Peyer's patch (tissue), 4 donors: Measurements from ENCODE around the gene COL11A2.

Experiments used
- POLR2A ChIP-seq, 2 donors: fragments of 450-650 bp; IDR thresholded peaks; one replicate each; pipeline ENCODE4 v1.5.1; 2017; ENCODE audit warnings: antibody characterized with exemption in 2 of 2, mild to moderate bottlenecking in 2 of 2, moderate library complexity in 2 of 2
- TF ChIP-seq, protein P1 (sequence below), 6 experiments: fragments of 450-650 bp in 4 of 6; fragments of 200-600 bp in 2 of 6; sonication (generic) in 1 of 6; IDR thresholded peaks; one replicate each; pipeline ENCODE4 v1.5.1; 2017 to 2019; ENCODE audit warnings: antibody characterized with exemption in 6 of 6, mild to moderate bottlenecking in 3 of 6, moderate library complexity in 1 of 6

DNA sequence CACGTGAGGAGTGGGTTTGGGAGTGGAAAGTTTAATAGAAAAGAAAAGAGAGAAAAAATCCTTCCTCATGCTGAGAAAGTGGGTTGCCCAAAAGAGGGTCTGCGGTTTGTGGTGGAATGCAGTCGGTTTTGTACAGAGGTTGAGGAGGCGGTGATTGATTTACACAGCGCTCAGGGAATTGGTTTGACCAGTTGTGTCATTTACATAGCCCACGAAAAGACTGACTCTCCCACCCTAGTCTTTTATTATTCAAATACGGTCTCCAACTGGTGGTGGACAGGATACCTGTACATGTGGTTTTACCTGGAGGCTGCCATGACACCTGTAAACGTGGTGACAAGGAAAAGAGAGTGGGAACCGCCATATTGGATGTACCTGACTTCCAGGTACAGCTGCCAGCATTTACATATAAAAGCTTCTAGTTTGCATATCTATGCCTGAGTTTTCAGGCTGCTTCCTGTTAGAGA, 74.4 kb downstream of the COL11A2 start:
- TF ChIP-seq, protein P1, sequence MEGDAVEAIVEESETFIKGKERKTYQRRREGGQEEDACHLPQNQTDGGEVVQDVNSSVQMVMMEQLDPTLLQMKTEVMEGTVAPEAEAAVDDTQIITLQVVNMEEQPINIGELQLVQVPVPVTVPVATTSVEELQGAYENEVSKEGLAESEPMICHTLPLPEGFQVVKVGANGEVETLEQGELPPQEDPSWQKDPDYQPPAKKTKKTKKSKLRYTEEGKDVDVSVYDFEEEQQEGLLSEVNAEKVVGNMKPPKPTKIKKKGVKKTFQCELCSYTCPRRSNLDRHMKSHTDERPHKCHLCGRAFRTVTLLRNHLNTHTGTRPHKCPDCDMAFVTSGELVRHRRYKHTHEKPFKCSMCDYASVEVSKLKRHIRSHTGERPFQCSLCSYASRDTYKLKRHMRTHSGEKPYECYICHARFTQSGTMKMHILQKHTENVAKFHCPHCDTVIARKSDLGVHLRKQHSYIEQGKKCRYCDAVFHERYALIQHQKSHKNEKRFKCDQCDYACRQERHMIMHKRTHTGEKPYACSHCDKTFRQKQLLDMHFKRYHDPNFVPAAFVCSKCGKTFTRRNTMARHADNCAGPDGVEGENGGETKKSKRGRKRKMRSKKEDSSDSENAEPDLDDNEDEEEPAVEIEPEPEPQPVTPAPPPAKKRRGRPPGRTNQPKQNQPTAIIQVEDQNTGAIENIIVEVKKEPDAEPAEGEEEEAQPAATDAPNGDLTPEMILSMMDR (IDR thresholded peaks at IDR 0.05), result no peak
- no peak for TF ChIP-seq POLR2A (IDR thresholded peaks at IDR 0.05)
